SK-N-SH (cell line): ENCODE measurements around the gene NSRP1. TPM values are rescaled to one million over a fixed set of nuclear protein-coding genes. Genes with fewer than 3 reads are reported as not detected.

Experiments used
- CTCF ChIA-PET: fragments of 300-600, 350-600 bp; formaldehyde crosslinking; extraction: SDS; loops from one replicate; lab custom pipeline; 2021; lab: Yijun Ruan, JAX
- POLR2A ChIA-PET: fragments of 350-600 bp; sonication (Branson Sonifier 250); formaldehyde crosslinking; extraction: SDS; loops from one replicate; lab custom pipeline; 2020; ENCODE audit warnings: antibody characterized with exemption, inconsistent platforms; lab: Yijun Ruan, JAX
- DNase-seq: peaks from one replicate; pipeline ENCODE4 v3.0.0; 2012
- H2AFZ ChIP-seq: fragments of 200-600 bp; sonication (generic); 2 replicates; pipeline ENCODE4 v1.8.1; 2016; ENCODE audit warnings: antibody characterized with exemption, mild to moderate bottlenecking, low read depth
- H3F3A ChIP-seq: fragments of 200-600 bp; sonication (generic); replicated peaks from 2 replicates; pipeline ENCODE3; 2016; ENCODE audit warnings: antibody characterized with exemption, mild to moderate bottlenecking; ENCODE audit not compliant: insufficient read depth
- H3K27ac ChIP-seq, 2 experiments: fragments of 200-500 bp in 1 of 2; fragments of 200-600 bp in 1 of 2; sonication (Bioruptor generic) in 1 of 2; sonication (generic), shearing (Covaris generic) in 1 of 2; 2 replicates each; pipeline versions ENCODE4 v1.5.1 to v1.6.1; 2014 to 2016; ENCODE audit warnings: low read depth in 2 of 2, inconsistent platforms in 1 of 2, low read length in 1 of 2, mild to moderate bottlenecking in 1 of 2, mixed read lengths in 1 of 2
- H3K27me3 ChIP-seq: fragments of 200-600 bp; sonication (generic), shearing (Covaris generic); 2 replicates; pipeline ENCODE4 v1.6.1; 2016; ENCODE audit warnings: mixed run types; ENCODE audit not compliant: insufficient read depth
- H3K36me3 ChIP-seq, 2 experiments: fragments of 200-500 bp in 1 of 2; fragments of 200-600 bp in 1 of 2; sonication (Bioruptor generic) in 1 of 2; sonication (generic) in 1 of 2; replicated peaks in 1 of 2; 2 replicates each; pipeline versions ENCODE3 to v1.5.1; 2014 to 2016; ENCODE audit warnings: low read length in 1 of 2, mild to moderate bottlenecking in 1 of 2; ENCODE audit not compliant: insufficient read depth in 2 of 2, control insufficient read depth in 1 of 2
- H3K4me1 ChIP-seq, 2 experiments: fragments of 200-500 bp in 1 of 2; fragments of 200-600 bp in 1 of 2; sonication (Bioruptor generic) in 1 of 2; sonication (generic), shearing (Covaris generic) in 1 of 2; 2 replicates each; pipeline versions ENCODE4 v1.5.1 to v1.6.1; 2014 to 2016; ENCODE audit warnings: low read depth in 1 of 2, low read length in 1 of 2, mixed run types in 1 of 2; ENCODE audit not compliant: insufficient read depth in 2 of 2, control insufficient read depth in 1 of 2
- H3K4me2 ChIP-seq: fragments of 200-600 bp; sonication (generic), shearing (Covaris generic); 2 replicates; pipeline ENCODE4 v1.6.1; 2017; ENCODE audit warnings: mixed run types
- H3K4me3 ChIP-seq, 2 experiments: fragments of 200-500 bp in 1 of 2; fragments of 200-600 bp in 1 of 2; sonication (Bioruptor generic) in 1 of 2; sonication (generic), shearing (Covaris generic) in 1 of 2; 2 replicates each; pipeline versions ENCODE4 v1.5.1 to v1.8.1; 2014 to 2016; ENCODE audit warnings: low read depth in 2 of 2, inconsistent platforms in 1 of 2, low read length in 1 of 2, mild to moderate bottlenecking in 1 of 2, mixed read lengths in 1 of 2, moderate library complexity in 1 of 2
- H3K79me2 ChIP-seq: fragments of 200-600 bp; sonication (generic); 2 replicates; pipeline ENCODE4 v1.8.1; 2017; ENCODE audit warnings: mild to moderate bottlenecking; ENCODE audit not compliant: insufficient read depth
- H3K9ac ChIP-seq: fragments of 200-600 bp; sonication (generic); 2 replicates; pipeline ENCODE4 v1.6.1; 2017; ENCODE audit warnings: mixed run types
- H3K9me2 ChIP-seq: fragments of 200-600 bp; sonication (generic); 2 replicates; pipeline ENCODE4 v1.6.1; 2017; ENCODE audit warnings: mixed run types
- H3K9me3 ChIP-seq: fragments of 200-600 bp; sonication (generic); 2 replicates; pipeline ENCODE4 v1.6.1; 2017; ENCODE audit warnings: mixed run types, mild to moderate bottlenecking, moderate library complexity
- H4K20me1 ChIP-seq: fragments of 200-600 bp; sonication (generic); 2 replicates; pipeline ENCODE4 v1.6.1; 2017; ENCODE audit warnings: mild to moderate bottlenecking, mixed run types; ENCODE audit not compliant: insufficient read depth
- CHD2 ChIP-seq: fragments of 150-350 bp; IDR thresholded peaks from 2 replicates; pipeline ENCODE4 v1.6.1; 2018; ENCODE audit warnings: low read length; ENCODE audit not compliant: partially characterized antibody
- EP300 ChIP-seq, 2 experiments: IDR thresholded peaks; 2 replicates each; pipeline versions ENCODE4 v1.4.0 to v1.6.1; 2012; ENCODE audit warnings: borderline replicate concordance in 1 of 2, low read depth in 1 of 2, low read length in 1 of 2
- EZH2phosphoT487 ChIP-seq: fragments of 200-600 bp; sonication (generic); IDR thresholded peaks from 2 replicates; pipeline ENCODE4 v1.6.1; 2017; ENCODE audit warnings: low read depth, mixed run types, mild to moderate bottlenecking, antibody characterized with exemption, moderate library complexity, borderline replicate concordance
- FOSL2 ChIP-seq: IDR thresholded peaks from 2 replicates; pipeline ENCODE4 v1.4.0; 2012; ENCODE audit warnings: low read depth, mild to moderate bottlenecking, moderate library complexity, borderline replicate concordance
- GABPA ChIP-seq: IDR thresholded peaks from 2 replicates; pipeline ENCODE4 v1.4.0; 2012; ENCODE audit warnings: low read depth, mild to moderate bottlenecking
- GATA2 ChIP-seq: sonication (generic); formaldehyde crosslinking; IDR thresholded peaks from 2 replicates; pipeline ENCODE4 v1.5.0; 2020; ENCODE audit warnings: mild to moderate bottlenecking, missing genetic modification reagents
- JUND ChIP-seq: IDR thresholded peaks from 2 replicates; pipeline ENCODE4 v1.4.0; 2012
- MXI1 ChIP-seq: IDR thresholded peaks from 2 replicates; pipeline ENCODE4 v1.6.1; 2012; ENCODE audit warnings: mild to moderate bottlenecking, low read depth, low read length, improper control_type of control experiment
- NRF1 ChIP-seq: IDR thresholded peaks from 2 replicates; pipeline ENCODE4 v1.6.1; 2012; ENCODE audit warnings: low read depth, mild to moderate bottlenecking, low read length
- PBX3 ChIP-seq: IDR thresholded peaks from 2 replicates; pipeline ENCODE4; 2012
- POLR2AphosphoS5 ChIP-seq: IDR thresholded peaks from 2 replicates; pipeline ENCODE4 v1.6.1; 2012; ENCODE audit warnings: low read depth, low read length
- RAD21 ChIP-seq: IDR thresholded peaks from 2 replicates; pipeline ENCODE4 v1.6.1; 2012; ENCODE audit warnings: mild to moderate bottlenecking, low read length
- TCF12 ChIP-seq: IDR thresholded peaks from 2 replicates; pipeline ENCODE4 v1.4.0; 2012
- TEAD4 ChIP-seq: IDR thresholded peaks from 2 replicates; pipeline ENCODE4 v1.4.0; 2012; ENCODE audit warnings: mild to moderate bottlenecking, borderline replicate concordance; ENCODE audit not compliant: insufficient read depth
- USF2 ChIP-seq: fragments of 150-350 bp; IDR thresholded peaks from 2 replicates; pipeline ENCODE4 v1.6.1; 2017; ENCODE audit warnings: antibody characterized with exemption, low read length, low read depth, borderline replicate concordance
- WGBS: methylation state at CpG from one replicate; pipeline ENCODE4 v1.1.6; 2017; ENCODE audit warnings: low lambda C conversion rate; 5-methylcytosine and 5-hydroxymethylcytosine counted together
- polyA plus RNA-seq, 3 experiments: library from polyadenylated mRNA; depleted of rRNA; stranded (reverse); fragments of >200 nt; gene quantifications; 2 replicates each; pipeline ENCODE4 v1.2.3, GENCODE V29; 2012
- TF ChIP-seq, protein P1 (sequence below): IDR thresholded peaks from 2 replicates; pipeline ENCODE4 v1.6.1; 2012; ENCODE audit warnings: mild to moderate bottlenecking, low read depth, low read length, moderate library complexity
- TF ChIP-seq, protein P2 (sequence below): fragments of 150-350 bp; IDR thresholded peaks from 2 replicates; pipeline ENCODE4 v1.6.1; 2016; ENCODE audit warnings: mild to moderate bottlenecking, low read depth, low read length

Gene NSRP1
- polyA plus RNA-seq, 1 of the 3 experiments (the other 2 are of a cell fraction) = 10.8 TPM

DNA sequence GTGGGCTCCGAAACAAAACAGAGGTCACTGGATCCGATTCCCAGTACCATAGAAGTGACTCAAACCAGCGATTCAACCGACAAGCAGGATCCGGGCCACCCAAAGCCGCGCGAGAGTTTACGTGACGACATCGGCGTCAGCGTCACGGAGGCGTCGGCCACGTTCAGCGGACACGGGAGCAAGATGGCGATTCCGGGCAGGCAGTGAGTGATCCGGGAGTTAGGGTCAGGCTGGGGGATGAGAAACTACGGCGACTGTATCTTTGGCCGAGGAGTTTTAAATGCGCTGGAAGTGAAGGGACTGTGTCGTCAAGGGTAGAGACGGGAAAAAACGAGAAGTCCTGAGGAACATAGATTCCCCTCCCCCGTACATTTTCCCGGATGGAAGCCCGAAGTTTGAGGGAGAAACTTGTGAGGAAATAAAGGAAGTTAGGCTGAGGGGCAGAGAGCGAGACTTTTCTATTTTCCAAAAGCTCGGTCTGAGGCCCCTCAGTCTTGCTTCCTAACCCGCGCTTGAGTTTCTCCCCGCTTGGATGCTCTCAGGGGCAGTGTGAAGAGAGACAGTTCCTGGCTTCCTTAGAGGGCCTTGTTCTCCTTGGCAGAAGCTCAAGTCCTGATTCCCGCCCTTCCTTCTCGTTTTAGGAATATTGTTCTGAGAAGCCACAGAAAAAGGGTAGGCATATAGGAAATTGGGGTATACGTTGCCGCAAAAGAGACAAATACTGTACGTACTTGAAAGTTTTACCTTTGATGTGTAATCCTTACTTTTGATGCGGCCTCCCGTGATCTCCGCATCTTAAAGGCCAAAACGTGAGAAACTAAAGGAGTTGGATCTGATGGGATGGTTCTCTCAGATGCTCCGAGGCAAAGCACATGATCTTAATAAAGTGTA lies at the start of gene NSRP1 (continued):
- TF ChIP-seq FOSL2 = no peak; the same call in 1 of the 2 replicates
- no peak for TF ChIP-seq TCF12
- peak; percentile 99 for TF ChIP-seq CHD2
- no peak for TF ChIP-seq EZH2phosphoT487
- no peak for TF ChIP-seq RAD21
- TF ChIP-seq EP300 (IDR thresholded peaks at IDR 0.05; ENCODE audit: borderline replicate concordance in 1 of 2, low read depth in 1 of 2, low read length in 1 of 2) = no peak

- CTCF ChIA-PET = interaction anchor here (0.6 to 1.6 kb wide), 3 partner anchors 25 to 474 kb away, joined by 3 to 5 read pairs (median 3); no protein-coding TSS in a partner anchor
Measured at GRCh38 chr17:30068465-30068864, 48.2 kb upstream of the NSRP1 start.

DNA sequence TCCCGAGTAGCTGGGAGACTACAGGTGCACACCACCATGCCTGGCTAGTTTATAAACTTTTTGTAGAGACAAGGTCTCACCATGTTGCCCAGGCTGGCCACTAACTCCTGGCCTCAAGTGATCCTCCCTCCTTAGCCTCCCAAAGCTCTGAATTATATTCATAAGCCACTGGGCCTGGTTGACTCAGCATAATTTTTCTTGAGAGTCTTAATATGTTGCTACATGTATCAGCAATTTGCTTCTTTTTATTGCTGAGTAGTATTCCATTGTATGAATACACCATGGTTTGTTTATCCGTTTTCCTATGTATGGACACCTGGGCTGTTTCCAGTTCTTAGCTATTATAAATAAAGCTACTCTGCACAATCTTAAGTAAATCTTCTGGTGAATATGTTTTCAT lies 42.4 kb upstream of the NSRP1 start:
- Histone ChIP-seq H4K20me1 (no peaks in the 10 kb centered on the region), H3K9ac (no peak overlapping the region), H3K9me3 (no peaks in the 10 kb centered on the region), H3K4me3 (no peak overlapping the region), H3K36me3 (no peaks in the 10 kb centered on the region), H3K4me1 (no peaks in the 10 kb centered on the region), H3K4me2 (no peak overlapping the region), H3F3A (no peaks in the 10 kb centered on the region), H3K79me2 (no peaks in the 10 kb centered on the region), H3K27me3 (no peaks in the 10 kb centered on the region), H2AFZ (no peak overlapping the region), H3K27ac (no peak overlapping the region), H3K9me2 (no peaks in the 10 kb centered on the region)
- CTCF ChIA-PET = interaction anchor here (1.0 to 5.0 kb wide), 2 partner anchors 19 to 50 kb away, joined by 3 to 31 read pairs; no protein-coding TSS in a partner anchor
- no peak for DNase-seq
- 49% methylated on average over 2 of the region's 2 CpGs for WGBS
- POLR2A ChIA-PET = no interaction called here
- TF ChIP-seq TEAD4 (no peak), NRF1 (no peak), PBX3 (no peak), EP300 (IDR thresholded peaks at IDR 0.05; ENCODE audit: borderline replicate concordance in 1 of 2, low read depth in 1 of 2, low read length in 1 of 2) (no peak), FOSL2 (no peak), MXI1 (no peak), GATA2 (CRISPR knock-in tag) (no peak), JUND (no peak), GABPA (no peak), USF2 (no peak), CHD2 (no peak)
- TF ChIP-seq, protein P1, sequence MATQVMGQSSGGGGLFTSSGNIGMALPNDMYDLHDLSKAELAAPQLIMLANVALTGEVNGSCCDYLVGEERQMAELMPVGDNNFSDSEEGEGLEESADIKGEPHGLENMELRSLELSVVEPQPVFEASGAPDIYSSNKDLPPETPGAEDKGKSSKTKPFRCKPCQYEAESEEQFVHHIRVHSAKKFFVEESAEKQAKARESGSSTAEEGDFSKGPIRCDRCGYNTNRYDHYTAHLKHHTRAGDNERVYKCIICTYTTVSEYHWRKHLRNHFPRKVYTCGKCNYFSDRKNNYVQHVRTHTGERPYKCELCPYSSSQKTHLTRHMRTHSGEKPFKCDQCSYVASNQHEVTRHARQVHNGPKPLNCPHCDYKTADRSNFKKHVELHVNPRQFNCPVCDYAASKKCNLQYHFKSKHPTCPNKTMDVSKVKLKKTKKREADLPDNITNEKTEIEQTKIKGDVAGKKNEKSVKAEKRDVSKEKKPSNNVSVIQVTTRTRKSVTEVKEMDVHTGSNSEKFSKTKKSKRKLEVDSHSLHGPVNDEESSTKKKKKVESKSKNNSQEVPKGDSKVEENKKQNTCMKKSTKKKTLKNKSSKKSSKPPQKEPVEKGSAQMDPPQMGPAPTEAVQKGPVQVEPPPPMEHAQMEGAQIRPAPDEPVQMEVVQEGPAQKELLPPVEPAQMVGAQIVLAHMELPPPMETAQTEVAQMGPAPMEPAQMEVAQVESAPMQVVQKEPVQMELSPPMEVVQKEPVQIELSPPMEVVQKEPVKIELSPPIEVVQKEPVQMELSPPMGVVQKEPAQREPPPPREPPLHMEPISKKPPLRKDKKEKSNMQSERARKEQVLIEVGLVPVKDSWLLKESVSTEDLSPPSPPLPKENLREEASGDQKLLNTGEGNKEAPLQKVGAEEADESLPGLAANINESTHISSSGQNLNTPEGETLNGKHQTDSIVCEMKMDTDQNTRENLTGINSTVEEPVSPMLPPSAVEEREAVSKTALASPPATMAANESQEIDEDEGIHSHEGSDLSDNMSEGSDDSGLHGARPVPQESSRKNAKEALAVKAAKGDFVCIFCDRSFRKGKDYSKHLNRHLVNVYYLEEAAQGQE = no peak

More at GRCh38 chr17:30068465-30068864, 48.2 kb upstream of the NSRP1 start:
- H4K20me1 ChIP-seq = no peaks in the 10 kb centered on the region
- H3K4me3 ChIP-seq = no peak overlapping the region
- no peaks in the 10 kb centered on the region for H3K4me1 ChIP-seq
- H3K27me3 ChIP-seq = no peaks in the 10 kb centered on the region
- H2AFZ ChIP-seq = no peak overlapping the region
- POLR2A ChIA-PET = no interaction called here
- no peak overlapping the region for H3K4me2 ChIP-seq
- H3K9me2 ChIP-seq = no peaks in the 10 kb centered on the region
- no peak overlapping the region for H3K27ac ChIP-seq
- WGBS = 79% methylated on average over 9 of the region's 16 CpGs
- DNase-seq = no peak
- no peaks in the 10 kb centered on the region for H3K36me3 ChIP-seq
- no peaks in the 10 kb centered on the region for H3F3A ChIP-seq
- H3K9me3 ChIP-seq = peaks cover 28% of the 10 kb centered on the region
- H3K79me2 ChIP-seq = no peaks in the 10 kb centered on the region
- TF ChIP-seq, protein P2, sequence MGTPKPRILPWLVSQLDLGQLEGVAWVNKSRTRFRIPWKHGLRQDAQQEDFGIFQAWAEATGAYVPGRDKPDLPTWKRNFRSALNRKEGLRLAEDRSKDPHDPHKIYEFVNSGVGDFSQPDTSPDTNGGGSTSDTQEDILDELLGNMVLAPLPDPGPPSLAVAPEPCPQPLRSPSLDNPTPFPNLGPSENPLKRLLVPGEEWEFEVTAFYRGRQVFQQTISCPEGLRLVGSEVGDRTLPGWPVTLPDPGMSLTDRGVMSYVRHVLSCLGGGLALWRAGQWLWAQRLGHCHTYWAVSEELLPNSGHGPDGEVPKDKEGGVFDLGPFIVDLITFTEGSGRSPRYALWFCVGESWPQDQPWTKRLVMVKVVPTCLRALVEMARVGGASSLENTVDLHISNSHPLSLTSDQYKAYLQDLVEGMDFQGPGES = no peak
- TF ChIP-seq TEAD4 = no peak
- TF ChIP-seq JUND = no peak
- TF ChIP-seq FOSL2 = no peak
- TF ChIP-seq POLR2AphosphoS5 = no peak
- no peak overlapping the region for H3K9ac ChIP-seq
